Mammary epithelial cell (primary cell): ENCODE data around the gene COL13A1.

Experiments used
- CTCF ChIP-seq, 2 donors: IDR thresholded peaks in 1 of 2; conservative IDR thresholded peaks in 1 of 2; 2 replicates each; pipeline ENCODE4 v1.5.1; 2011 to 2012; ENCODE audit warnings: inconsistent platforms in 2 of 2, low read length in 2 of 2, mild to moderate bottlenecking in 2 of 2, control low read depth in 1 of 2, low read depth in 1 of 2; ENCODE audit not compliant: insufficient read depth in 1 of 2; ENCODE audit errors: extremely low read depth in 1 of 2
- EZH2 ChIP-seq: IDR thresholded peaks from 2 replicates; pipeline ENCODE4 v1.6.1; 2012; ENCODE audit warnings: low read length, inconsistent platforms, borderline replicate concordance

- TF ChIP-seq CTCF (conservative IDR thresholded peaks at IDR 0.05 in 1 of 2, IDR thresholded peaks at IDR 0.05 in 1 of 2; ENCODE audit: extremely low read depth in 1 of 2, insufficient read depth in 1 of 2, low read depth in 1 of 2, low read length in 2 of 2), result no peak
- TF ChIP-seq EZH2, result no peak
Measured at GRCh38 chr10:69955211-69955805, 153.6 kb downstream of the COL13A1 start.
